Right lobe of liver (tissue), 6 donors: Measurements from ENCODE around the gene GNPAT. TPM values are rescaled to one million over a fixed set of nuclear protein-coding genes. Genes with fewer than 3 reads are reported as not detected.

Experiments used
- ATAC-seq, 4 donors: fragments of 200-7000 bp; cut with Tn5 transposase; one replicate each; pipeline ENCODE4 v1.9.1; 2020; ENCODE audit warnings: mild to moderate bottlenecking in 4 of 4, moderate library complexity in 4 of 4
- DNase-seq, 3 donors: peaks; one replicate each; pipeline ENCODE4 v3.0.0-alpha.2; 2020
- H3K27ac ChIP-seq, 3 donors: fragments of 200-600 bp; one replicate each; pipeline ENCODE4 v1.8.0; 2022
- H3K27me3 ChIP-seq, 2 donors: fragments of 200-600 bp; one replicate each; pipeline ENCODE4 v1.8.0; 2022
- H3K36me3 ChIP-seq, 4 donors: fragments of 200-600 bp; sonication (generic) in 1 of 4; one replicate each; pipeline versions ENCODE4 v1.5.1 to v1.8.0; 2017 to 2022; ENCODE audit warnings: control low read depth in 1 of 4
- H3K4me1 ChIP-seq, 4 donors: fragments of 200-600 bp; sonication (generic) in 1 of 4; one replicate each; pipeline versions ENCODE4 v1.5.1 to v1.8.0; 2017 to 2022; ENCODE audit warnings: control low read depth in 1 of 4
- H3K4me3 ChIP-seq, 3 donors: fragments of 200-600 bp; one replicate each; pipeline ENCODE4 v1.8.0; 2022
- H3K9me3 ChIP-seq, 4 donors: fragments of 200-600 bp; sonication (generic) in 1 of 4; one replicate each; pipeline versions ENCODE4 v1.5.1 to v1.8.0; 2017 to 2022; ENCODE audit warnings: control low read depth in 1 of 4
- POLR2A ChIP-seq: fragments of 450-650 bp; IDR thresholded peaks from one replicate; pipeline ENCODE4 v1.6.1; 2017; ENCODE audit warnings: antibody characterized with exemption, mild to moderate bottlenecking
- WGBS: methylation state at CpG from one replicate; pipeline ENCODE4 v1.1.6; 2018; ENCODE audit warnings: low coverage, low lambda C conversion rate; ENCODE audit not compliant: insufficient coverage; ENCODE audit errors: missing lambda C conversion rate; 5-methylcytosine and 5-hydroxymethylcytosine counted together
- intact Hi-C, 2 donors: fragments of 100-400 bp; cut with DNase I; formaldehyde crosslinking; loops; one replicate each; pipeline versions ENCODE4 v1.11.2 to v1.14.1; 2022
- long read RNA-seq: library from polyadenylated mRNA; unstranded; transcript quantifications from one replicate; pipeline ENCODE4 v2.0.0, GENCODE V29; 2019
- total RNA-seq, 6 experiments: library from RNA; depleted of rRNA in 2 of 6; stranded (reverse); fragments of >200 nt in 2 of 6; fragmentation: NEBNext Ultra II Directional in 3 of 6; extraction: Animal tissue kit (Norgen Biotek cat#: 25700) in 3 of 6; gene quantifications; one replicate each; pipeline versions ENCODE4 v1.1.0 to v1.2.4, GENCODE V29; 2016 to 2023
- TF ChIP-seq, protein P1 (sequence below), 4 donors: fragments of 200-600 bp in 3 of 4; fragments of 450-650 bp in 1 of 4; IDR thresholded peaks; one replicate each; pipeline versions ENCODE4 v1.5.1 to v1.8.0; 2016 to 2022; ENCODE audit warnings: antibody characterized with exemption in 4 of 4, mild to moderate bottlenecking in 2 of 4
- donor health status: DM: no; HTN: yes; CAD: no.
- donor health status: DM: no; HTN: no; CAD: no.
- donor health status: DM: no; HTN: no; CAD: no.
- donor health status: DM: no; HTN: yes; CAD: no.
- donor health status: DM: no; HTN: yes; CAD: no.

GNPAT gene
- 10 to 100 TPM; 18.5 to 24.3 (median 20.1) TPM for total RNA-seq
- long read RNA-seq, partial matches to known transcripts: 2 of 7 reads
- long read RNA-seq, other reads (novel, unspliced or antisense): 1 of 7 reads

DNA sequence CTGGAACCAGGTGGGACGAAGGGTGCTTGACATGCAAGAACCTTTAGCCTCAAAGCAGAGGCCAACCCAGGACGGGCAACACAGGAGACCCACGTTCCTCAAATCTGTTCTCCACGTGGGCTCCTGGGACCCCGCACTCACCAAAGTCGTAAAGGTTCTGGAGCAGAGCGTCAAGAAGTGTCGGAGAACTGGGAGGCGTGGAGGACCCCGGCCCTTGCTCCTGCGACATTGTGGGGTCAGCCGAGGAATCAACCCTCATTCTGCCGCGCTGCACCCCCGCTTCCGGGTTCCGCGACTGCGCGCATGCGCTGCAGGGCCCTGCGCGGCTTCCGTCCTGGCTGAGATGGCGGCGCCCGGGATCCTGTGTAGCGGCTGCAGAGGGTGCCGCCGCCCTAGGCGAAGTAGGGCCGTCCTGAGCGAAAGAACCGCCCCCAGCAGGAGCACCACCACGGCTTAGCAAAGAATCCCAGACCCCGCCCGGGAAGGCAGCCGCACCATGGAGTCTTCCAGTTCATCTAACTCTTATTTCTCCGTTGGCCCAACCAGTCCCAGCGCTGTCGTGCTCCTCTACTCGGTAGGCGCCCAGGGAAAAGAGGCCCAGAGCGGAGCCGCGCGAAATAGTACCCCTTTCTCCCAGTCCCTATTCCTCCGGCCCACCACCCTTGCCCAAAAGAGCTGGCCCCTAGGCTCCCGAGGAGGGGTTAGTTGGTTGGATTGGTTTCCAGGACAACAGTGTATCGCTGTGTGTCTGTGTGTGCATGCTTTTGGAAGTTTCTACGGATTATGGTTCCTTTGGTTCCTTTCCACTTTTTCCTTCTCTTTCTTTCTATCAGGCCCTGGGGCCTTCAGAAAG, at the start of gene GNPAT:
Gene GNPAT (plus strand): TSS at position 330 of the 853 bp plus-strand sequence. CDS start 167 bp downstream, at position 497.
- H3K4me3 ChIP-seq: peak within 1 kb of the TSS; percentile 76 to 95 (median 93)
- DNase-seq (peak; percentile 90 to 92 (median 91)), ATAC-seq (peak; percentile 90 to 97 (median 94))
- WGBS: under 1% methylated on average over 21 of the region's 51 CpGs
- no peaks in the 10 kb centered on the region for H3K27me3 ChIP-seq
- H3K4me1 ChIP-seq: peaks cover 0 to 59% (median 26%) of the 10 kb centered on the region in 4 donors
- H3K9me3 ChIP-seq: no peaks in the 10 kb centered on the region
- intact Hi-C loops: no loop called here
- H3K27ac ChIP-seq: peak within 1 kb of the TSS; percentile 63 to 69 (median 65)
- peaks cover 0 to 13% (median 0%) of the 10 kb centered on the region in 4 donors for H3K36me3 ChIP-seq
- TF ChIP-seq, protein P1, sequence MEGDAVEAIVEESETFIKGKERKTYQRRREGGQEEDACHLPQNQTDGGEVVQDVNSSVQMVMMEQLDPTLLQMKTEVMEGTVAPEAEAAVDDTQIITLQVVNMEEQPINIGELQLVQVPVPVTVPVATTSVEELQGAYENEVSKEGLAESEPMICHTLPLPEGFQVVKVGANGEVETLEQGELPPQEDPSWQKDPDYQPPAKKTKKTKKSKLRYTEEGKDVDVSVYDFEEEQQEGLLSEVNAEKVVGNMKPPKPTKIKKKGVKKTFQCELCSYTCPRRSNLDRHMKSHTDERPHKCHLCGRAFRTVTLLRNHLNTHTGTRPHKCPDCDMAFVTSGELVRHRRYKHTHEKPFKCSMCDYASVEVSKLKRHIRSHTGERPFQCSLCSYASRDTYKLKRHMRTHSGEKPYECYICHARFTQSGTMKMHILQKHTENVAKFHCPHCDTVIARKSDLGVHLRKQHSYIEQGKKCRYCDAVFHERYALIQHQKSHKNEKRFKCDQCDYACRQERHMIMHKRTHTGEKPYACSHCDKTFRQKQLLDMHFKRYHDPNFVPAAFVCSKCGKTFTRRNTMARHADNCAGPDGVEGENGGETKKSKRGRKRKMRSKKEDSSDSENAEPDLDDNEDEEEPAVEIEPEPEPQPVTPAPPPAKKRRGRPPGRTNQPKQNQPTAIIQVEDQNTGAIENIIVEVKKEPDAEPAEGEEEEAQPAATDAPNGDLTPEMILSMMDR (IDR thresholded peaks at IDR 0.05): peak in 1 of 4 donors; percentile 8
- peak; percentile 96 for TF ChIP-seq POLR2A

DNA sequence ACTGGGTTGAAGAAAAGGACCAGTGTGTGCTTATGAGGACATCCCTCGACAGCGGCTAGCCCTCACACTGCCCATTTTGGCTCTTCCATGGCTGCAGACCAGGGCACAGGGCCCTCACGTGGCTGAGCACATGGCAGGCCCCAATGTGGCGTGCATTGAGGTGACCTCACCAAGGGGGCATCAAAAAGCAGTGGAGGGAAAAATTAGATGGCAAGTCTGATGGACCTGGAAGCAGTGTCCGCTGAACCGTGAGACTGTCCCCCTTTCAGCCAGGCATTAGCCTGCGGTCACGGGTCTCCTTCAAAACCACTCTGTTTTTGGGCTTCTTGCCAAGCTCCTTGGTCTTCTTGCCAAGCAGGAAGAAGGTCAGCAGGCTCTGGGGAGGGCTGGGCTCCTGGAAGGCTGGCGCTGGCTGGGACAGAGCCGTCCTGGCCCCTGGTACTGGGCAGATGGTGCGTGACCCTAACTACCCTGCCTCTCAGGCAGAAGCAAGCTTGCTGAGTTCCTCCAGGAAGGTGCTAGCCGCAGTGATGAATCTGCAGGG, 48.3 kb upstream of the GNPAT start:
- intact Hi-C loops: no loop called here
- ATAC-seq (peak in 3 of 4 donors; percentile 14 to 45 (median 37)), DNase-seq (no peak)
- Histone ChIP-seq H3K9me3 (no peaks in the 10 kb centered on the region), H3K27ac (no peak overlapping the region), H3K4me3 (no peak overlapping the region), H3K27me3 (no peaks in the 10 kb centered on the region), H3K4me1 (no peaks in the 10 kb centered on the region), H3K36me3 (no peaks in the 10 kb centered on the region)
- TF ChIP-seq, protein P1 (IDR thresholded peaks at IDR 0.05): no peak
- no peak for TF ChIP-seq POLR2A
- WGBS: 63% methylated on average over 3 of the region's 12 CpGs

DNA sequence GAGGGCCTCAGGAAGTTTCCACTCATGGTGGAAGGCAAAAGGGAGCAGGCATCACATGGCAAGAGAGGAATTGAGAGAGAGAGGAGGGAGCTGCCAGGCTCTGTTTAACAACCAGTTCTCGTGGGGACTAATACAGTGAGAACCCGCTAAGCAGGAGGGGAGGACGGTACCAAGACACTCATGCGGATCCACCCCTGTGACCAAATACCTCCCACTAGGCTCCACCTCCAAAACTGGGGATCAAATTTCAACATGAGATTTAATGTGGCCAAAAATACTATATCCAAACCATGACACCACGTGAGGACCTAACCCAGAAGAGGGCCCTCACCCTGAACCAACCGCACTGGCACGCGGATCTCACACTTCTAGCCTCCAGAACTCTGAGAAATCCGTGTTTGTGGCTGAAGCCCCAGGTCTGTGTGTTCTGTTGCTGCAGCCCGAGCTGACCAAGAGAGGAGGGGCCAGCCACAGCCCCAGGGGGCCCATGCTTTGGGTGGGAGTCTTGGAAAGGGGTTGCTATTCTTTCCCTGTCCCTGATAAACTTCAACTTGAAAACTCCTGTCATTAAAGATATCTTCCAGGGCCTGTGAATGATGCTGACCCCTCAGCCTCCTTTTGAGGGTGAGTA, 47.2 kb upstream of the GNPAT start:
- ATAC-seq: no peak
- no peaks in the 10 kb centered on the region for H3K4me1 ChIP-seq
- no peak for TF ChIP-seq POLR2A
- TF ChIP-seq, protein P1 (IDR thresholded peaks at IDR 0.05): no peak
- no peak for DNase-seq
- H3K4me3 ChIP-seq: no peak overlapping the region
- intact Hi-C loops: no loop called here
- H3K9me3 ChIP-seq: no peaks in the 10 kb centered on the region
- no peaks in the 10 kb centered on the region for H3K36me3 ChIP-seq
- WGBS: 70% methylated on average over 5 of the region's 10 CpGs
- no peaks in the 10 kb centered on the region for H3K27me3 ChIP-seq
- no peak overlapping the region for H3K27ac ChIP-seq

DNA sequence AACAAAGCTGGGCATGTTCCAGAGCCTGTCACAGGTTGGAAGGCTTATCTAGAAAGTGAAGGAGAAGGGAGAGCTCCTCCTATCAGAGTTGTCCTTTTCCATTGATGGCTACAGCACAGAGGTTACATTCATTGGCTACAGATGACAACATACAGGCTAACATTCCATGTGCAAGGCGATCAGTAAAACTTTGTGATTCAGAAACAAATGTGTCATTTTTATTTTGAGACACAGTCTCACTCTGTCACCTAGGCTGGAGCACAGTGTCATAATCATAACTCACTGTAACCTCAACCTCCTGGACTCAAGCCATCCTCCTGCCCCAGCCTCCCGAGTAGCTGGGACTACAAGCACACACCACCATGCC, 46.6 kb upstream of the GNPAT start:
- Histone ChIP-seq H3K4me1 (no peaks in the 10 kb centered on the region), H3K27me3 (no peaks in the 10 kb centered on the region), H3K36me3 (no peaks in the 10 kb centered on the region), H3K4me3 (no peak overlapping the region), H3K27ac (no peak overlapping the region), H3K9me3 (no peaks in the 10 kb centered on the region)
- intact Hi-C loops: no loop called here
- 78% methylated on average over 2 of the region's 2 CpGs for WGBS
- TF ChIP-seq, protein P1 (IDR thresholded peaks at IDR 0.05): no peak
- no peak for TF ChIP-seq POLR2A
- ATAC-seq (no peak), DNase-seq (no peak)
